Measurements from ENCODE around the gene SCN11A. TPM values are rescaled to one million over a fixed set of nuclear protein-coding genes. Genes with fewer than 3 reads are reported as not detected.

Gene SCN11A
- total RNA-seq, 2 experiments from 2014 or later = 0.08 TPM; not detected in 1

- intact Hi-C loops (cut with DNase I, micrococcal nuclease) = no loop called here
- H3K9me3 ChIP-seq (ENCODE audit: control insufficient read depth in 1 of 2, insufficient read depth in 1 of 2, low read length in 2 of 2) = no peaks in the 10 kb centered on the region
- no peaks in the 10 kb centered on the region for H3K4me1 ChIP-seq (ENCODE audit: insufficient read depth, low read length)
- no peaks in the 10 kb centered on the region for H3K9me3 Mint-ChIP-seq
- no peak overlapping the region for H3K27ac Mint-ChIP-seq
- no peaks in the 10 kb centered on the region for H3K4me1 Mint-ChIP-seq (ENCODE audit: low read depth)
- ATAC-seq (ENCODE audit: poor library complexity) (no peak), DNase-seq (no peak)
- no peaks in the 10 kb centered on the region for H3K36me3 Mint-ChIP-seq (ENCODE audit: low read depth)
- no peaks in the 10 kb centered on the region for H3K36me3 ChIP-seq (ENCODE audit: insufficient read depth, low read length)
- H3K27ac ChIP-seq (ENCODE audit: low read depth in 1 of 2, low read length in 2 of 2) = no peak overlapping the region
- no peak overlapping the region for H3K4me3 ChIP-seq (ENCODE audit: low read length)
- no peak for TF ChIP-seq CTCF (IDR thresholded peaks at IDR 0.05)
- peaks cover 34% of the 10 kb centered on the region for H3K27me3 Mint-ChIP-seq
- POLR2A ChIA-PET = no interaction called here
- H3K4me3 Mint-ChIP-seq = no peak overlapping the region
- CTCF ChIA-PET = no interaction called here
- H3K27me3 ChIP-seq (ENCODE audit: control insufficient read depth in 1 of 2, insufficient read depth in 2 of 2, low read length in 2 of 2) = peaks cover 4% of the 10 kb centered on the region in 2 experiments
Observed at GRCh38 chr3:39022286-39022630, 29.5 kb downstream of the SCN11A start.

GRCh38 chr3:39021465-39022285 lies 30.1 kb downstream of the SCN11A start:
- peaks cover 0 to 4% of the 10 kb centered on the region in 2 experiments for H3K27me3 ChIP-seq (ENCODE audit: control insufficient read depth in 1 of 2, insufficient read depth in 2 of 2, low read length in 2 of 2)
- H3K4me3 Mint-ChIP-seq = no peak overlapping the region
- no peak overlapping the region for H3K4me3 ChIP-seq (ENCODE audit: low read length)
- TF ChIP-seq CTCF (IDR thresholded peaks at IDR 0.05) = no peak
- intact Hi-C loops (cut with DNase I, micrococcal nuclease) = no loop called here
- no peaks in the 10 kb centered on the region for H3K4me1 Mint-ChIP-seq (ENCODE audit: low read depth)
- no peaks in the 10 kb centered on the region for H3K9me3 Mint-ChIP-seq
- no peaks in the 10 kb centered on the region for H3K4me1 ChIP-seq (ENCODE audit: insufficient read depth, low read length)
- peaks cover 38% of the 10 kb centered on the region for H3K27me3 Mint-ChIP-seq
- ChIA-PET POLR2A (no interaction called here), CTCF (interaction anchor here (1.5 kb wide), 1 partner anchor 9 kb away, joined by 5 read pairs; no protein-coding TSS in a partner anchor)
- DNase-seq (no peak), ATAC-seq (ENCODE audit: poor library complexity) (no peak)
- no peak overlapping the region for H3K27ac ChIP-seq (ENCODE audit: low read depth in 1 of 2, low read length in 2 of 2)
- no peak overlapping the region for H3K27ac Mint-ChIP-seq
- H3K36me3 ChIP-seq (ENCODE audit: insufficient read depth, low read length) = no peaks in the 10 kb centered on the region
- H3K36me3 Mint-ChIP-seq (ENCODE audit: low read depth) = no peaks in the 10 kb centered on the region
- no peaks in the 10 kb centered on the region for H3K9me3 ChIP-seq (ENCODE audit: control insufficient read depth in 1 of 2, insufficient read depth in 1 of 2, low read length in 2 of 2)

GRCh38 chr3:39021029-39021428 lies 30.7 kb downstream of the SCN11A start:
- no peak for TF ChIP-seq CTCF (IDR thresholded peaks at IDR 0.05)
- Histone ChIP-seq H3K4me1 (ENCODE audit: insufficient read depth, low read length) (no peaks in the 10 kb centered on the region), H3K27ac (ENCODE audit: low read depth in 1 of 2, low read length in 2 of 2) (no peak overlapping the region), H3K27me3 (ENCODE audit: control insufficient read depth in 1 of 2, insufficient read depth in 2 of 2, low read length in 2 of 2) (peaks cover 0 to 4% of the 10 kb centered on the region in 2 experiments), H3K9me3 (ENCODE audit: control insufficient read depth in 1 of 2, insufficient read depth in 1 of 2, low read length in 2 of 2) (no peaks in the 10 kb centered on the region), H3K36me3 (ENCODE audit: insufficient read depth, low read length) (no peaks in the 10 kb centered on the region), H3K4me3 (ENCODE audit: low read length) (no peak overlapping the region)
- intact Hi-C loops (cut with DNase I, micrococcal nuclease) = no loop called here
- Mint-ChIP-seq H3K27me3 (peaks cover 38% of the 10 kb centered on the region), H3K36me3 (ENCODE audit: low read depth) (no peaks in the 10 kb centered on the region), H3K27ac (no peak overlapping the region), H3K9me3 (no peaks in the 10 kb centered on the region), H3K4me1 (ENCODE audit: low read depth) (no peaks in the 10 kb centered on the region), H3K4me3 (no peak overlapping the region)
- DNase-seq (peak in 2 of 14 experiments; percentile 1 to 8), ATAC-seq (ENCODE audit: poor library complexity) (no peak)
- ChIA-PET CTCF (interaction anchor here (1.5 kb wide), 1 partner anchor 10 kb away, joined by 5 read pairs; no protein-coding TSS in a partner anchor), POLR2A (no interaction called here)

Data from CD4-positive, alpha-beta T cell (primary cell).